GM12891 (cell line): ENCODE data around the gene PTK7.
A peak's percentile ranks its signal among the peaks of the same experiment; 100 is the strongest.

ENCODE experiments used
- DNase-seq: peaks from one replicate; pipeline ENCODE4 v3.0.0; 2011; ENCODE audit warnings: low spot score; ENCODE audit not compliant: insufficient read length
- FAIRE-seq: peaks from 2 replicates; lab custom pipeline; 2011; peaks lifted over from hg19 to GRCh38; lab: Jason Lieb, UNC
- PAX5 ChIP-seq: IDR thresholded peaks from 2 replicates; pipeline ENCODE4 v1.6.1; 2011; ENCODE audit warnings: low read length, moderate library complexity, mild to moderate bottlenecking; ENCODE audit not compliant: insufficient read depth, severe bottlenecking
- POLR2A ChIP-seq: IDR thresholded peaks from 2 replicates; pipeline ENCODE4 v1.6.1; 2011; ENCODE audit warnings: low read depth, low read length, control low read depth
- POLR2AphosphoS5 ChIP-seq: IDR thresholded peaks from 2 replicates; pipeline ENCODE4 v1.6.1; 2011; ENCODE audit warnings: low read depth, low read length, control low read depth
- POU2F2 ChIP-seq: IDR thresholded peaks from 2 replicates; pipeline ENCODE4 v1.6.1; 2011; ENCODE audit warnings: low read depth, mild to moderate bottlenecking, control low read depth, low read length, moderate library complexity
- SPI1 ChIP-seq: IDR thresholded peaks from 2 replicates; pipeline ENCODE4 v1.6.1; 2011; ENCODE audit warnings: low read depth, low read length, control low read depth
- TAF1 ChIP-seq: IDR thresholded peaks from 2 replicates; pipeline ENCODE4 v1.6.1; 2011; ENCODE audit warnings: low read depth, low read length, control low read depth

Gene PTK7

GRCh38 chr6:43053545-43054205 lies 22.4 kb upstream of the PTK7 start, which contains the start of gene CUL7:
Gene CUL7 (minus strand): TSS chr6:43053851. CDS start chr6:43052788, 1,063 bp downstream.
- FAIRE-seq (peak; percentile 90), DNase-seq (peak; percentile 99)
- TF ChIP-seq TAF1 (peak; percentile 69; the same call in 1 of the 2 replicates), POLR2A (peak; percentile 90), SPI1 (peak; percentile 69), POLR2AphosphoS5 (peak; percentile 91), POU2F2 (peak; percentile 85), PAX5 (peak; percentile 63)

DNA sequence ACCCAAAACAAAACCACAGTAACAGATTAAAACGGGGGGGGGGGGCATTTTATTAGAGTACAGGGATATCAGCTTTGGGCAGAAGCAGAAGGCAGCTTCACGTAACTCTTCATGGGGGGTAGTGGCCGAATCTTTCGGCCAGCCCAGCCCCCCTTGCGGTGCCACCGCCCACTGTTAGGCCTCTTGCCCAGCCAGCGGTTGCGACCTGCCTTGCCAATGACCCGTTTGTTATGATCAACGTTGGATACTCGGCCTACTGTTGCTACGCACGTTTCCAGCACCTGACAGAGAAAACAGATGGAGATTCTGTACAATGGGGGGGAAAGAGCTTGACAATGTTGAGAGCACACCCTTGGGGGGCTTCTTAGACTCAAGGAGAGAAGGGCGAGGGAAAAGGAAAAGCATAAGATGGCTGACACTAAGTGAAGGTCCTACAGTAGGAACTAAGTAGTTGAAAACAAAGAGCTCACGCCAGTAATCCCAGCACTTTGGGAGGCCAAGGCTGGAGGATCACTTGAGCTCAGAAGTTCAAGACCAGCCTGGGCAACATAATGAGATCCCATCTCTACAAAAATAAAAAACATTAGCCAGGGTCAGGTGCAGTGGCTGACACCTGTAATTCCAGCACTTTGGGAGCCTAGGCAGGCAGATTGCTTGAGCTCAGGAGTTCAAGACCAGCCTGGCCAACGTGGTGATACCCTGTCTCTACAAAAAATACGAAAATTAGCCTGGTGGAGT lies 21.7 kb upstream of the PTK7 start:
- TF ChIP-seq TAF1 (no peak), POU2F2 (no peak), POLR2AphosphoS5 (no peak), POLR2A (no peak), PAX5 (no peak), SPI1 (no peak)
- FAIRE-seq (no peak), DNase-seq (no peak)

DNA sequence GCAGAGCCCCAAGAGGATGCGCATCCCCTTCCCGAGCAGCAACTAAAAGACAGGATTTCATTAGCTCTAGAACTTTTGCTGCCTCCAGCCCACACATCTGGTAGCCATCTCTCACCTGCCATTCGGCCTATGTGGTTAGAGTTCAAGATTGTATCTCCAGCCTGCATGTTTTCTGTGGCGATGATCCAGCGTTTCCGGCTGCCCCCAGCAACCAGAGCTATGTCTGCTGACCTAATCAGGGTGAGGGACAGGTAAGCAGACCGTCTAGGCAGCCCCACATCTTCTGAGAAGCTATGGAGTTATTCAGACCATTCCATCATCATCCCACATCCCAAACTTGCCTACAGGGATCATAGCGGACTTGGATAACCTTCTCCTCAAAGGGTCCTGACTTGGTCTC lies 20.1 kb upstream of the PTK7 start:
- TF ChIP-seq POLR2AphosphoS5 = no peak
- no peak for TF ChIP-seq TAF1
- no peak for TF ChIP-seq PAX5
- no peak for TF ChIP-seq POU2F2
- TF ChIP-seq SPI1 = no peak
- no peak for TF ChIP-seq POLR2A
- no peak for FAIRE-seq
- no peak for DNase-seq

DNA sequence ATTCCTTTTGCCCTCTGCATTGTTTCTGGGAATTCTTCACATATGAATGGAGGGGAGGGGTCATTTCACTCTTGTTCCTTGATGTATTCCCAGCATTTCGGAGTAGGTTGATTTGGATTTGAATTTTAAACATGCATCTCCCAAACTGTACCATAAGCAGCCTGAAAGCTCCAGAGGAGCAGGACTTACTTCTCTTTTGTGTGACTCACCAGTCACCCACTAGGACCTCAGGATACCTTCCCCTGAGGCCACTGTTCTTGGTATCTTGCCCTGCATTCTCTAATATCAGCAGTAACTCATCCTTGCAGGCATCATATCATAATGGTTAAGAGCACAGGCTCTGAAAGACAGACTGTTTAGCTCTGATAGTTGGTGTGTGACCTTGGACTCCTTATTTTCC lies 17.6 kb upstream of the PTK7 start:
- DNase-seq (no peak), FAIRE-seq (no peak)
- TF ChIP-seq POLR2A = no peak

DNA sequence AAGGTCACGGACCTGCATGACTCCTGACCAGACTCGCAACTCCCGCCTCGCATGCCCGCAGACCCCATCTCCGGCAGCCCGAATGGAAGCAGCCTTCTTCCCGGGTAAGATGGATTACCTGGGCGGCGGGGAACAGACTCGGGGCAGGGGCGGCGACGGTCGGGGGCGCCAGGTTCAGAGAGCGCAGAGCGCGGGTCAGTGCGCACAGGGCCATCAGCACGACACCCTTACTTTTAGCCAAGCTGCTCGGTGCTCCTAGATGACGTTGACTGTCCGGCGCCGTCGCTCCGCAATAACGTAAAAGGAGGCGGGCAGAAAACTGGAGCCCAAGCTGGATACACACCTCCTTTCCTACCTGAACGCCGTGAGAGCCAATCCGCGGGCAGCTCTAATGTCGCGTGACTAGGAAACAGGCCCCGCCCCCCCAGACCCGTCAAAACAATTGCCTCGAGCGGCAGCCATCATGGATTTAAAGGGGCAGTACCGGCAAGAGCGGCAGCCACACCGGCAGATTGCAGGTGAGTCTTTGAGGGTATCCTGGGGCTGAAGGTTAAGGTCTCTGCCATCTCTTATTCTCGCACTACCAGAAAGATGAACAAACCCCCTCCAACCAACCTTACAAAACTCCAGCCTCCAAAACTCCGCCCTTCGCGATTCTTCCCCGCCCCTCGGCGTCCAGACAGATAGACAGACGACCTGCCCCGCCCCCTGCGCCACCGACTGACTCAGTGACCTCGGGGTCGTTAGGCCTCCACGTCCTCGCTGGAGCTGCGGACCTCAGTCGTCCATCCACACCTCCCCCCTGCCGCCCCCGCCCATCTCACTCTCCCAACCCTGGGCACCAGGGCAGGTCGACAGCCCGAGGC lies 16.7 kb upstream of the PTK7 start, which contains the start of the genes KLC4 and MRPL2:
TSS of gene KLC4 (plus strand) at position 464 of the 866 bp plus-strand sequence. CDS start 1,705 bp downstream, outside the sequence.
TSS of gene MRPL2 (minus strand) at position 267 of the 866 bp plus-strand sequence. CDS start at position 214, 53 bp downstream.
- TF ChIP-seq POU2F2 (no peak), TAF1 (peak; percentile 72), POLR2A (peak; percentile 88), POLR2AphosphoS5 (peak; percentile 86)
- FAIRE-seq (peak; percentile 90), DNase-seq (peak; percentile 100)

GRCh38 chr6:43060034-43060754 lies 15.9 kb upstream of the PTK7 start:
- TF ChIP-seq POLR2A = no peak
- no peak for TF ChIP-seq POLR2AphosphoS5
- TF ChIP-seq TAF1 = no peak
- no peak for TF ChIP-seq SPI1
- no peak for TF ChIP-seq PAX5
- no peak for TF ChIP-seq POU2F2
- DNase-seq (no peak), FAIRE-seq (no peak)

- no peak for FAIRE-seq
- TF ChIP-seq TAF1 (no peak), POU2F2 (no peak), SPI1 (no peak)
Observed at GRCh38 chr6:43060755-43061633, 15.1 kb upstream of the PTK7 start.

DNA sequence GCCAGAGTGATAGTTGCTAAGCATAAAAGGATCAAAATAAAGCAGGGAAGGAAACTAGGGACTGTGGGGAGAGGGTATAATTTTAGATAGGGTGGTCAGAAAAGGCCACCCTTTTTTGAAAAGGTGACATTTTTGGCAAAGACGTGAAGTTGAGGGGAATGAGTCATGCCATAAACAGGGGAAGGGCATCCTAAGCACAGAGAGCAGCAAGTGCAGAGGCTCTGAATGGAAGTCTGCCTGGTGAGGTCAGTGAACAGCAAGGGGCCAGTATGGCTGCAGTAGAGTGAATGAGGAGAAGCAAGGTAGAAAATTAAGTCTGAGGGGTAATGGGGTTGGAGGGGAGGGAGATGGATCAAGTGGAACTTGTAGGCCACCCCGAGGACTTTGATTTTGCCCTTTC lies 14.3 kb upstream of the PTK7 start:
- DNase-seq (no peak), FAIRE-seq (no peak)
- no peak for TF ChIP-seq PAX5

More at GRCh38 chr6:43060755-43061633, 15.1 kb upstream of the PTK7 start:
- no peak for DNase-seq

DNA sequence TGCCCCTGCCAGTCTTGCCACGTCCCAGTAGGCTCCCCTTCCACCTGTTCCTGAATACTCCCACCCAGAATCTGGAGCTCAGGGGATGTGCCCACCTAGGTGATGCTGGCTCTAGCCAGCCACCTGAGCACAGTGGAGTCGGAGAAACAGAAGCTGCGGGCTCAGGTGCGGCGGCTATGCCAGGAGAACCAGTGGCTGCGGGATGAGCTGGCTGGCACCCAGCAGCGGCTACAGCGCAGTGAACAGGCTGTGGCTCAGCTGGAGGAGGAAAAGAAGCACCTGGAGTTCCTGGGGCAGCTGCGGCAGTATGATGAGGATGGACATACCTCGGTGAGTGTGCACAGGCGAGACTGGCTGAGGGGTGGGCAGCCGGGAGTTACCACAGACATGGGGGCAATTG lies 13.3 kb upstream of the PTK7 start:
- DNase-seq = no peak
- FAIRE-seq = no peak
- TF ChIP-seq POLR2AphosphoS5 = no peak
